Heart left ventricle (tissue), 13 donors: Measurements from ENCODE around the gene RAB14.

Source experiments
- CTCF ChIP-seq, 12 donors: fragments of 200-600 bp; sonication (generic) in 4 of 12; IDR thresholded peaks; one replicate each; pipeline versions ENCODE4 v1.5.0 to v1.8.0; 2018 to 2022; ENCODE audit warnings: antibody characterized with exemption in 12 of 12, mild to moderate bottlenecking in 5 of 12
- POLR2A ChIP-seq, 2 donors: fragments of 450-650 bp; IDR thresholded peaks; one replicate each; pipeline ENCODE4 v1.6.1; 2017; ENCODE audit warnings: antibody characterized with exemption in 2 of 2, mild to moderate bottlenecking in 2 of 2, moderate library complexity in 2 of 2
- donor health status: ischemic (EF 13 %, LVEDD 7.1; RV severe dilation, severe dysfunction).
- donor health status: DM: no; HTN: yes; CAD: no.
- donor health status: DM: no; HTN: no; CAD: no.
- donor health status: ischemic (EF 25% LVEDD 6.9; RV normal size, moderate dysfunction).
- donor health status: ischemic (EF 25% LVEDD 5.7; RV mildly dilated, moderate dysfunction).
- donor health status: ischemic (EF 35%, LVEDD 5.7; RV mildly dilated, moderate dysfunction).
- donor health status: nonischemic (EF 11% LVEDD 7.7; RV severe dilation, severe dysfunction).
- donor health status: DM: yes; HTN: yes; CAD: no.
- donor health status: PGD.
- donor health status: ischemic (EF 29% LVEDD 5.4; RV normal size, mild dysfunction).
- donor health status: nonischemic (EF 23%, LVEDD 6.1; RV moderate dilation, normal function).

GRCh38 chr9:121200356-121200755 is 1.3 kb downstream of the RAB14 start:
- TF ChIP-seq POLR2A (IDR thresholded peaks at IDR 0.05) (no peak), CTCF (IDR thresholded peaks at IDR 0.05) (no peak)
